T-cell (primary cell): ENCODE measurements around the gene PIN1. TPM values are rescaled to one million over a fixed set of nuclear protein-coding genes. Genes with fewer than 3 reads are reported as not detected.
A peak's percentile ranks its signal among the peaks of the same experiment; 100 is the strongest.
"Not testable (repeated sequence)": the region's sequence is repeated elsewhere in the genome, so short reads cannot be mapped to it uniquely, and the experiment has no call there.

Source experiments
- ATAC-seq, 4 experiments: fragments of 200-7000 bp in 3 of 4; fragments of 150-1000 bp in 1 of 4; cut with Tn5 transposase; replicated peaks in 1 of 4; 1 replicate in 3 of 4; 2 replicates in 1 of 4; pipeline ENCODE4 v1.10.0; 2021; ENCODE audit warnings: moderate library complexity in 3 of 4, mild to moderate bottlenecking in 2 of 4, moderate number of reproducible peaks in 1 of 4
- CTCF ChIA-PET, 2 donors: fragments of 300-600 bp; sonication (Branson Sonifier 250); formaldehyde crosslinking; loops; one replicate each; lab custom pipeline; 2022; ENCODE audit warnings: antibody characterized with exemption in 2 of 2; lab: Charles Lee
- POLR2A ChIA-PET, 2 donors: fragments of 300-600 bp; sonication (Branson Sonifier 250); formaldehyde crosslinking; loops; one replicate each; lab custom pipeline; 2022; ENCODE audit warnings: antibody characterized with exemption in 2 of 2; lab: Charles Lee
- DNase-seq, 35 experiments: peaks; one replicate each; pipeline versions ENCODE4 v3.0.0 to v3.0.0-alpha.2; 2013 to 2023
- H3K27ac ChIP-seq: one replicate; pipeline ENCODE4 v1.5.1; 2013; ENCODE audit warnings: low read length
- H3K27me3 ChIP-seq, 2 experiments: replicated peaks in 1 of 2; 1 replicate in 1 of 2; 2 replicates in 1 of 2; pipeline versions ENCODE4 v1.6.1 to v1.7.0; 2013; ENCODE audit warnings: low read length in 1 of 2, mixed read lengths in 1 of 2; ENCODE audit not compliant: control insufficient read depth in 2 of 2, insufficient read depth in 2 of 2; ENCODE audit errors: extremely low read depth in 1 of 2
- H3K36me3 ChIP-seq, 2 donors: 1 replicate in 1 of 2; 2 replicates in 1 of 2; pipeline versions ENCODE4 v1.6.1 to v1.7.0; 2013; ENCODE audit warnings: low read length in 1 of 2; ENCODE audit not compliant: control insufficient read depth in 2 of 2, insufficient read depth in 1 of 2; ENCODE audit errors: extremely low read depth in 1 of 2
- H3K4me1 ChIP-seq, 2 experiments: 1 replicate in 1 of 2; 2 replicates in 1 of 2; pipeline versions ENCODE4 v1.6.1 to v1.7.0; 2013; ENCODE audit warnings: low read length in 2 of 2, mixed read lengths in 1 of 2; ENCODE audit not compliant: insufficient read depth in 2 of 2, control insufficient read depth in 1 of 2; ENCODE audit errors: extremely low read depth in 1 of 2
- H3K4me3 ChIP-seq, 2 donors: 1 replicate in 1 of 2; 2 replicates in 1 of 2; pipeline versions ENCODE4 v1.5.1 to v1.7.0; 2013; ENCODE audit warnings: mild to moderate bottlenecking in 2 of 2, low read length in 1 of 2, moderate library complexity in 1 of 2; ENCODE audit not compliant: control insufficient read depth in 1 of 2; ENCODE audit errors: extremely low read depth in 1 of 2
- H3K9me3 ChIP-seq: 2 replicates; pipeline ENCODE4 v1.7.0; 2013
- H3K27ac Mint-ChIP-seq, 2 donors: one replicate each; pipeline ENCODE4 v1.8.0; 2020 to 2021; ENCODE audit warnings: mild to moderate bottlenecking in 2 of 2, mixed read lengths in 2 of 2
- H3K27me3 Mint-ChIP-seq, 2 donors: one replicate each; pipeline ENCODE4 v1.8.0; 2021 to 2022; ENCODE audit warnings: mixed read lengths in 2 of 2
- H3K36me3 Mint-ChIP-seq: one replicate; pipeline ENCODE4 v1.8.0; 2021; ENCODE audit warnings: mixed read lengths
- H3K4me1 Mint-ChIP-seq, 3 donors: one replicate each; pipeline ENCODE4 v1.8.0; 2020 to 2022; ENCODE audit warnings: mixed read lengths in 3 of 3, mild to moderate bottlenecking in 1 of 3
- H3K4me3 Mint-ChIP-seq, 3 donors: one replicate each; pipeline ENCODE4 v1.8.0; 2020 to 2022; ENCODE audit warnings: mild to moderate bottlenecking in 3 of 3, mixed read lengths in 3 of 3, moderate library complexity in 3 of 3
- H3K9me3 Mint-ChIP-seq, 3 donors: one replicate each; pipeline ENCODE4 v1.8.0; 2020 to 2022; ENCODE audit warnings: mixed read lengths in 3 of 3
- WGBS: methylation state at CpG from one replicate; pipeline ENCODE4 v1.1.5; 2013; ENCODE audit warnings: missing lambda C conversion rate; ENCODE audit not compliant: insufficient coverage; 5-methylcytosine and 5-hydroxymethylcytosine counted together
- total RNA-seq, 35 experiments: library from RNA in 6 of 35; stranded (reverse) in 6 of 35; fragments of 120-200 nt in 1 of 35; gene quantifications; one replicate each; pipeline versions ENCODE4 v1.2.1 to v1.2.4 and lab custom pipeline; 2013 to 2026

The PIN1 gene
- total RNA-seq, result 10 to 100 TPM; 49.4 to 92.6 (median 79.4) TPM
- total RNA-seq (2013), result 68.4 TPM
- total RNA-seq (lab: John Stamatoyannopoulos, UW), result 28.5 to 71.0 (median 53.5) reads per million in 29 experiments

GRCh38 chr19:9834726-9835506 lies at the start of gene PIN1:
TSS of gene PIN1 (plus strand) at chr19:9835318. CDS start at chr19:9835345, 27 bp downstream.
- no peaks in the 10 kb centered on the region for H3K27me3 Mint-ChIP-seq
- H3K27me3 ChIP-seq, result no peaks in the 10 kb centered on the region
- H3K27ac ChIP-seq, result peak within 1 kb of the TSS; percentile 64
- ChIA-PET POLR2A (interaction anchor here (0.6 to 0.7 kb wide), 3 partner anchors 644 to 1965 kb away, joined by 3 to 4 read pairs (median 4); no protein-coding TSS in a partner anchor), CTCF (interaction anchor here (0.6 to 1.0 kb wide), 3 partner anchors 250 to 1546 kb away, joined by 3 to 4 read pairs (median 3); partner anchors contain the start of gene EIF3G (in 1 of the 2))
- peak within 1 kb of the TSS; percentile 92 to 94 for H3K27ac Mint-ChIP-seq
- H3K36me3 Mint-ChIP-seq, result peaks cover 4% of the 10 kb centered on the region
- no peaks in the 10 kb centered on the region for H3K9me3 ChIP-seq
- no peaks in the 10 kb centered on the region for H3K9me3 Mint-ChIP-seq
- peak; percentile 95 to 98 (median 96) for ATAC-seq
- peaks cover 8 to 23% of the 10 kb centered on the region in 2 donors for H3K36me3 ChIP-seq
- peak; percentile 97 to 100 (median 99) for DNase-seq
- peaks cover 11 to 27% (median 23%) of the 10 kb centered on the region in 3 donors for H3K4me1 Mint-ChIP-seq
- H3K4me1 ChIP-seq, result peaks cover 6 to 35% of the 10 kb centered on the region in 2 experiments
- under 1% methylated on average over 73 of the region's 73 CpGs for WGBS
- H3K4me3 ChIP-seq, result peak within 1 kb of the TSS; percentile 70 to 76
- H3K4me3 Mint-ChIP-seq, result peak within 1 kb of the TSS; percentile 82 to 90 (median 89)

DNA sequence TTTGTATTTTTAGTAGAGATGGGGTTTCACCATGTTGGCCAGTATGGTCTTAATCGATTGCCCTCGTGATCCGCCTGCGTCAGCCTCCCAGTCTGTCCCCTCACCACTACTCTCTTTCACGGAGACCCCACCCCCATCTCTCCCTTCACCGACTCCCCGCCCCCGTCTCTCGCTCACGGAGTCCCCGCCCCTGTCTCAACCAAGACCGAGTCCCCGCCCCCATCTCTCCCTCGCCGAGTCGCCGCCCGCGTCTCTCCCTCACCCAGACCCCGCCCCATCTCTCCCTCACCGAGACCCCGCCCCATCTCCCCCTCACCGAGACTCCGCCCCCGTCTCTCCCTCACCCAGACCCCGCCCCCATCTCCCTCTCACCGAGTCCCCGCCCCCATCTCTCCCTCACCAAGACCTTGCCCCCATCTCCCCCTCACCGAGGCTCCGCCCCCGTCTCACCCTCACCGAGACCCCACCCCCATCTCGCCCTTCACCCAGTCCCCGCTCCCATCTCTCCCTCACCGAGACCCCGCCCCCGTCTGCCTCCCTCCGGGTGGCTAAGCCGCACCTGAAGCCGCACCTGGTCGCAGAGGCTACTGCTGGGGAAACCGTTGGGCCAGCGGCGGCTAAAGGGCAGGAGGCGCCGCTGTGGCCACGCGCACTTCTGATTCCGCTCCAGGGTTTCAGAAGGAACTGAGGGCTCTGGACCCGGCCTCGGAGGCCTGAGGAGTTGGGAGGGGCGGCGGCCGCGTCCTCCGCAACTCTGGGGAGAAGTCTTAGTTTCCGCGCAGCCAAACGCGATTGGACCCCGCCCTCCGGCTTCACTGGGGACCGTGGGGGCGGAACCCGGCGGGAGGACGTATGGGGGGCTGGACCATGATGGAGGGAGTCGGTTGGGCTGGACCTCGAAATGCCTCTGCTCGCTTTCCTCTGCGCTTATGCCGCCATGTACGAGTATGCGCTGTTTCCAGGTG lies 49.5 kb upstream of the PIN1 start:
- CTCF ChIA-PET, result interaction anchor here in 1 of 2 donors (0.7 kb wide), 1 partner anchor 478 kb away, joined by 9 read pairs; no protein-coding TSS in a partner anchor
- Histone ChIP-seq H3K36me3 (no peaks in the 10 kb centered on the region), H3K9me3 (no peaks in the 10 kb centered on the region), H3K27ac (peak overlapping the region; percentile 96), H3K4me3 (peak overlapping the region; percentile 62 to 96), H3K4me1 (peaks cover 9 to 18% of the 10 kb centered on the region in 2 experiments), H3K27me3 (no peaks in the 10 kb centered on the region)
- ATAC-seq (peak; percentile 80 to 86 (median 82)), DNase-seq (peak; percentile 84 to 98 (median 94))
- Mint-ChIP-seq H3K36me3 (peaks cover 4% of the 10 kb centered on the region), H3K27ac (peak overlapping the region; percentile 92 to 93), H3K4me3 (peak overlapping the region; percentile 87 to 88 (median 88)), H3K27me3 (no peaks in the 10 kb centered on the region), H3K4me1 (peaks cover 25 to 31% (median 30%) of the 10 kb centered on the region in 3 donors), H3K9me3 (no peaks in the 10 kb centered on the region)
- POLR2A ChIA-PET, result no interaction called here
- under 1% methylated on average over 36 of the region's 74 CpGs for WGBS

GRCh38 chr19:9786342-9786741 lies 48.8 kb upstream of the PIN1 start:
- 59% methylated on average over 8 of the region's 9 CpGs for WGBS
- Mint-ChIP-seq H3K27ac (peak overlapping the region; percentile 90 to 93), H3K36me3 (no peaks in the 10 kb centered on the region), H3K9me3 (no peaks in the 10 kb centered on the region), H3K4me1 (peaks cover 28 to 34% (median 33%) of the 10 kb centered on the region in 3 donors), H3K27me3 (no peaks in the 10 kb centered on the region), H3K4me3 (peak overlapping the region; percentile 87 to 88 (median 88))
- POLR2A ChIA-PET, result interaction anchor here in 1 of 2 donors (0.7 kb wide), 1 partner anchor 209 kb away, joined by 8 read pairs; no protein-coding TSS in a partner anchor
- H3K4me1 ChIP-seq, result peaks cover 9 to 23% of the 10 kb centered on the region in 2 experiments
- CTCF ChIA-PET, result no interaction called here
- H3K27ac ChIP-seq, result peak overlapping the region; percentile 96
- no peaks in the 10 kb centered on the region for H3K27me3 ChIP-seq
- H3K36me3 ChIP-seq, result no peaks in the 10 kb centered on the region
- H3K4me3 ChIP-seq, result peak overlapping the region; percentile 58 to 96
- ATAC-seq, result no peak
- H3K9me3 ChIP-seq, result no peaks in the 10 kb centered on the region
- DNase-seq, result no peak

- Mint-ChIP-seq H3K4me3 (peak overlapping the region; percentile 62 to 88 (median 64)), H3K9me3 (no peaks in the 10 kb centered on the region), H3K27ac (peak overlapping the region in 1 of 2 donors; percentile 72), H3K36me3 (no peaks in the 10 kb centered on the region), H3K4me1 (peaks cover 30 to 38% (median 36%) of the 10 kb centered on the region in 3 donors), H3K27me3 (no peaks in the 10 kb centered on the region)
- WGBS, result 100% methylated on average over 4 of the region's 8 CpGs
- Histone ChIP-seq H3K9me3 (no peaks in the 10 kb centered on the region), H3K4me1 (peaks cover 9 to 26% of the 10 kb centered on the region in 2 experiments), H3K4me3 (no peak overlapping the region), H3K27ac (no peak overlapping the region), H3K36me3 (no peaks in the 10 kb centered on the region), H3K27me3 (no peaks in the 10 kb centered on the region)
- no peak for ATAC-seq
- ChIA-PET CTCF (no interaction called here), POLR2A (interaction anchor here in 1 of 2 donors (0.5 to 0.7 kb wide), 2 partner anchors 32 to 208 kb away, joined by 4 to 8 read pairs; partner anchors contain the start of gene FBXL12)
- DNase-seq, result no peak
Observed at GRCh38 chr19:9786819-9787218, 48.3 kb upstream of the PIN1 start.

GRCh38 chr19:9788604-9789003 lies 46.5 kb upstream of the PIN1 start:
- H3K27me3 Mint-ChIP-seq, POLR2A ChIA-PET, H3K4me3 ChIP-seq, H3K27ac Mint-ChIP-seq, H3K9me3 Mint-ChIP-seq, H3K9me3 ChIP-seq, H3K4me3 Mint-ChIP-seq, H3K36me3 Mint-ChIP-seq, H3K27ac ChIP-seq, H3K36me3 ChIP-seq, ATAC-seq, DNase-seq, H3K27me3 ChIP-seq: not testable (repeated sequence)
- CTCF ChIA-PET, result interaction anchor here in 1 of 2 donors (0.6 kb wide), 1 partner anchor 968 kb away, joined by 4 read pairs; no protein-coding TSS in a partner anchor
- WGBS, result 100% methylated on average over 4 of the region's 13 CpGs
- peaks cover 32 to 42% (median 38%) of the 10 kb centered on the region in 3 donors for H3K4me1 Mint-ChIP-seq
- peaks cover 9 to 35% of the 10 kb centered on the region in 2 experiments for H3K4me1 ChIP-seq
